Measurements from ENCODE around the gene SNPH.
A peak's percentile ranks its signal among the peaks of the same experiment; 100 is the strongest.

Gene SNPH

GRCh38 chr20:1323830-1324597 is 57.9 kb downstream of the SNPH start:
- DNase-seq (ENCODE audit: low read depth): no peak

DNA sequence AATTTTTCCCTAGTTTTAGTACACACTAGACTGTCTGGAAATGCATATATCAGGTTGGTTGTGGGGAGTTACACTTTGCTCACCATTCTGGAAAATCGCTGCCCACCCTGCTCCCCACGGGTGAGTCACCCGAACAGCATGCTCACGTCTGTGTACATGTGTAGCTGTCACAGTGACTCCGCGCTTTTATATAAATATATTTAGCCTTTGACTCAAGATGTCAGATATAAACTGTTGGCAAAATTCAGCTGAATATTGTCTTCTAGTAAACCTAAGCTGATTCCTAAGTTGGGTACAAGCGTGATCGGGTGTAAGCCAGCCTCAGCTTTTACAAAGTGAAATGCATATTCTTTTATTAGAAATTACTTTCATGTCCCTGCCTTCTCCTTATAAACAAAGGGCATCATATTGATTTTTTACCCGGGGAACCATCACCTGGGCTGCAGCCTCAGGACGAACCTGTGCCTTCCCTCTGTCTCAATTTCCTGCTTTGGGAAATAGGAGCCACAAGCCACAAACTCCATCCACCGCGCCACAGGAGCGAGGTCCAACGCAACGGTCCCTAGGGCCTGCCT is 58.6 kb downstream of the SNPH start:
- DNase-seq (ENCODE audit: low read depth): no peak

DNA sequence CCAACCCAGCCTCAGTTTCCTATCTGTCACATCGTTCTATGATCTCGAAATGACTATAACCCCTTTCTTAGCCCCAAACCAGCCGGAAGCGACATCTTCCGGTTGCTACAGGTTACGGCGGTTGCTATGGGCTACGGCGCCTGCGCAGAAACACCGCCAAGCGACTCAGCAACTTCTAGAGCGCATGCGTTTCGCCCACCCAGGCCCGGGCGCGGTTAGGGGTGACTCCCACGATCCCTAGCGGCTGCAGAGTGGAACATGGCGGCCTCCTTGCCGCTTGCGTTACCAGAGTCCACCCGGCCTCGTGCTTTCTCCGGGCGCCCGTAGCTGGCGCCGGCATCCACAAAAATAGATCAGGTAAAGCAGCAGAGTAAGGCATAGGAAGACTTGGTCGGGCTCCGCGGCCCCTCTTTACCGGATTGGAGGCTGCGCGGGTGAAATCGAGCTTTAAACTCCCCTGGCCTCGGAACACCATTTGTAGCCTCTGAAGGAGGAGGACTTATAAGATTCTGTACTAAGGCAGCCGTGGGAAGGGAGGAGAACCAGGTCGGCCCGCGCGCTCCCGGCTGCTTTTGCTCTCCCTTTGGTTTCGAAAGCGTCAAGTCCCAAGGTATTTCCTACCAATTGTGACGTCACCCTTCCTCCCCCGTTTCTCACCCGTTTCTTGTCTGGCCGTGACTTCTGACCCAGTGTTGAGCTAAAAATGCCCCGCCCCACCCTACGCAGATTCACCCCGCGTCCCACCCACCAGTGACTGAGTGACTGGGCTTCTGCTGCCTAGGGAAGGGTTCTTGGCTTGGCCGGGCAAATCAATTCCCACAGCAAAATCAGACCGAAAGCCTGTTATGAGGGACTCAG is 59.3 kb downstream of the SNPH start:
- DNase-seq (ENCODE audit: low read depth): peak; percentile 99

GRCh38 chr20:1326031-1326930 is 60.2 kb downstream of the SNPH start:
- no peak for DNase-seq (ENCODE audit: low read depth)

GRCh38 chr20:1327241-1327653 is 61.2 kb downstream of the SNPH start:
- no peak for DNase-seq (ENCODE audit: low read depth)

- no peak for DNase-seq (ENCODE audit: low read depth)
These were observed 62.0 kb downstream of the SNPH start for GRCh38 chr20:1327827-1328679.

- no peak for DNase-seq (ENCODE audit: low read depth)
These were observed 62.7 kb downstream of the SNPH start, which contains the start of gene SDCBP2 for GRCh38 chr20:1328680-1329330. Gene SDCBP2, minus strand, starts transcription at chr20:1329139. Its CDS starts 8,723 bp downstream, at chr20:1320416.

- no peak for DNase-seq (ENCODE audit: low read depth)
These were observed 64.2 kb downstream of the SNPH start for GRCh38 chr20:1330075-1330830.

GRCh38 chr20:1331101-1331500 is 65.0 kb downstream of the SNPH start:
- no peak for DNase-seq (ENCODE audit: low read depth)

DNA sequence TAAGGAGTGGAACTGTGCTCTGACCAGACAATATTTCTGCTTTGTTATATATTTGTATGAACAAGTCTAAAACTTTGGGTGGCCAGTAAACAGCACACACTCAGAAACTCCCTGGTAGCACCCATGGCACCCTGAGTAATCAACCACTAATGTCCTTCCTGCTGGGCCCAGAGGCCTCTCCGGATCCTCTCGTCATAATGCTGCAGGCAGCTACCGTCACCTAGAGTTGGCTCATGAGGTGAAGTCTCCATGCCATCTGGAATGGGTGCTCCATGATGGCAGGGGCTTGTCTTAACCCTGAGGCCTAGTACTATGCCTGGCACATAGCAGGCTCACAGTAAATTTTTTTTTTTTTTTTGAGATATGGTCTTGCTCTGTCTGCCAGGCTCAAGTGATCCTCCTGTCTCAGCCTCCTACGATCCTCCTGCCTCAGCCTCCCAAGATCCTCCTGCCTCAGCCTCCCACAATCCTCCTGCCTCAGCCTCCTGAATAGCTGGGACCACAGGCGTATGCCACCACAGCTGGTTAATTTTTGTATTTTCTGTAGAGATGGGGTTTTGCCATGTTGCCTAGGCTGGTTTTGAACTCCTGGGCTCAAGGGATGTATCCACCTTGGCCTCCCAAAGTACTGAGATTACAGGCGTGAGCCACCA is 65.8 kb downstream of the SNPH start:
- no peak for DNase-seq (ENCODE audit: low read depth)

DNA sequence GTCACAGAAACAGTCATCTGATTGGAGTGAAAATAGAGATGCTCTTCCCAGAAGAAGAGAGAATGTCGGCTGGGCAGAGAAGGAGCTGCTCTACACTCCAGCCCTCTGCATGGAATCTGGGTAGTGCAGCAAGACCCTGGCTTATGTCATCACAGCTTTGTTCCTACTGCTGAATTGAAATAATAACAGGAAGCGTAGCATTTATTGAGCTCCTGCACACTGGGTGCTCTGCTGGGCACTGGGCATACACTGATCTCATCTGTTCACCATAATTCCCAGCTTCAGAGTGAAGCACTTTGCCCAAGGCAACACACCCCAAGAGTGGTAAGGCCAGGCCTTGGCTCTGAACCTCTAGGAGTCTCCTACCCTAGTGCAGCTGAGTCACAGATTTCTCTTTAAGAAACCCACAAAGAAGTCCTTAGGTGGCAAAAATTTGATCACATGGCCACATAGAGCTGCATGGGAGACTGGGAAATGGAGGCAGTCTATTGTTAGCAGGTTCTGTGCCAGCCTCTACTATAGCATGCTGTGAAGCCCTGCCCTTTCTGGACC is 66.7 kb downstream of the SNPH start:
- no peak for DNase-seq (ENCODE audit: low read depth)

GRCh38 chr20:1333462-1334369 is 67.6 kb downstream of the SNPH start:
- DNase-seq (ENCODE audit: low read depth): no peak

- no peak for DNase-seq (ENCODE audit: low read depth)
These were observed 68.3 kb downstream of the SNPH start for GRCh38 chr20:1334370-1334731.

- DNase-seq (ENCODE audit: low read depth): no peak
These were observed 68.7 kb downstream of the SNPH start for GRCh38 chr20:1334761-1335160.

- DNase-seq (ENCODE audit: low read depth): no peak
These were observed 70.0 kb downstream of the SNPH start for GRCh38 chr20:1335961-1336698.

- no peak for DNase-seq (ENCODE audit: low read depth)
These were observed 70.7 kb downstream of the SNPH start for GRCh38 chr20:1336699-1337367.
